Kidney (tissue), 14 donors: ENCODE results near the gene HNF1B. TPM values are rescaled to one million over a fixed set of nuclear protein-coding genes. Genes with fewer than 3 reads are reported as not detected.

Source experiments
- DNase-seq, 5 donors: peaks; one replicate each; pipeline ENCODE4 v3.0.0-alpha.2; 2013 to 2020
- FAIRE-seq: peaks from 2 replicates; lab custom pipeline; 2012; peaks lifted over from hg19 to GRCh38; lab: Jason Lieb, UNC
- H3K27ac ChIP-seq, 2 donors: one replicate each; pipeline ENCODE4 v1.7.0; 2013; ENCODE audit warnings: low read depth in 2 of 2, low read length in 2 of 2, inconsistent platforms in 1 of 2
- H3K27me3 ChIP-seq: one replicate; pipeline ENCODE4 v1.7.1; 2013; ENCODE audit warnings: low read length, inconsistent platforms; ENCODE audit not compliant: control insufficient read depth, insufficient read depth
- H3K36me3 ChIP-seq, 3 donors: one replicate each; pipeline versions ENCODE4 v1.7.0 to v1.7.1; 2013; ENCODE audit warnings: low read length in 3 of 3, control low read depth in 1 of 3, inconsistent platforms in 1 of 3; ENCODE audit not compliant: insufficient read depth in 3 of 3, control insufficient read depth in 2 of 3
- H3K4me1 ChIP-seq, 3 donors: one replicate each; pipeline versions ENCODE4 v1.7.0 to v1.7.1; 2013; ENCODE audit warnings: low read length in 3 of 3, inconsistent platforms in 1 of 3, low read depth in 1 of 3; ENCODE audit not compliant: control insufficient read depth in 2 of 3, insufficient read depth in 2 of 3
- H3K4me3 ChIP-seq, 3 donors: one replicate each; pipeline versions ENCODE4 v1.7.0 to v1.8.1; 2013; ENCODE audit warnings: low read length in 3 of 3, control low read depth in 1 of 3, inconsistent platforms in 1 of 3
- H3K9ac ChIP-seq, 3 donors: one replicate each; pipeline versions ENCODE4 v1.7.0 to v1.7.1; 2013; ENCODE audit warnings: low read length in 3 of 3, control low read depth in 1 of 3, inconsistent platforms in 1 of 3
- H3K9me3 ChIP-seq, 3 donors: one replicate each; pipeline versions ENCODE4 v1.7.0 to v1.7.1; 2013; ENCODE audit warnings: low read length in 3 of 3, control low read depth in 1 of 3, inconsistent platforms in 1 of 3; ENCODE audit not compliant: control insufficient read depth in 2 of 3, insufficient read depth in 1 of 3
- intact Hi-C: fragments of 100-400 bp; cut with DNase I; formaldehyde crosslinking; loops from one replicate; pipeline ENCODE4 v1.11.1; 2022
- polyA plus RNA-seq: library from polyadenylated mRNA; stranded (reverse); fragments of 350-450 nt; fragmentation: Illumina TruSeq; extraction: RNeasy Lipid Tissue Mini Kit (QIAGEN cat#74804); gene quantifications from one replicate; pipeline ENCODE4 v1.2.3, GENCODE V29; 2014; ENCODE audit warnings: low read depth, low replicate concordance; ENCODE audit not compliant: insufficient read depth
- total RNA-seq: library from RNA; stranded (reverse); fragmentation: NEBNext Ultra II Directional; extraction: Animal tissue kit (Norgen Biotek cat#: 25700); gene quantifications from one replicate; pipeline ENCODE4 v1.2.1, GENCODE V29; 2021
- TF ChIP-seq, protein P1 (sequence below): IDR thresholded peaks from 3 replicates; pipeline ENCODE4 v1.5.1; 2012; ENCODE audit warnings: mild to moderate bottlenecking, moderate library complexity, borderline replicate concordance; ENCODE audit not compliant: insufficient read depth; ENCODE audit errors: extremely low read depth
- donor health status: control.
- donor health status: control.
- donor health status: control.
- donor health status: control.
- donor health status: control.
- donor health status: DM: yes; HTN: yes; CAD: no.
- donor health status: Normal renal cell carcinoma (clear cell type).

The HNF1B gene
- total and polyA plus RNA-seq, 2 donors from 2014 or later: 84.1 to 185 TPM

DNA sequence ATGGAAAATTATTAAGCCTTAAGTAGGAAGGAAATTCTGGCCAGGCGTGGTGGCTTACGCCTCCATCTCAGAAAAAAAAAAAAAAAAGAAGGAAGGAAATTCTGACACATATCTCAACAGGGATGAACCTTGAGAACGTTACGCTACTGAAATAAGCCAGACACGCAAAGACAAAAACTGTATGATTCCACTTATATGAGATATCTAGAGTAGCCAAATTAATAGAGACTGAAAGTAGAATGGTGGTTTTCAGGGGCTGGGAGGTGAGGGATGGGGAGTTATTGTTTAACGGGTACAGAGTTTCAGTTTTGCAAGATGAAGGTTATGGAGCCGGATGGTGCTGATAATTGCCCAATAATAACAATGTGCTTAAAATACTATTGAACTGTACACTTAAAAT, 16.2 kb upstream of the HNF1B start:
- FAIRE-seq: no peak
- H3K27ac ChIP-seq: no peak overlapping the region
- TF ChIP-seq, protein P1, sequence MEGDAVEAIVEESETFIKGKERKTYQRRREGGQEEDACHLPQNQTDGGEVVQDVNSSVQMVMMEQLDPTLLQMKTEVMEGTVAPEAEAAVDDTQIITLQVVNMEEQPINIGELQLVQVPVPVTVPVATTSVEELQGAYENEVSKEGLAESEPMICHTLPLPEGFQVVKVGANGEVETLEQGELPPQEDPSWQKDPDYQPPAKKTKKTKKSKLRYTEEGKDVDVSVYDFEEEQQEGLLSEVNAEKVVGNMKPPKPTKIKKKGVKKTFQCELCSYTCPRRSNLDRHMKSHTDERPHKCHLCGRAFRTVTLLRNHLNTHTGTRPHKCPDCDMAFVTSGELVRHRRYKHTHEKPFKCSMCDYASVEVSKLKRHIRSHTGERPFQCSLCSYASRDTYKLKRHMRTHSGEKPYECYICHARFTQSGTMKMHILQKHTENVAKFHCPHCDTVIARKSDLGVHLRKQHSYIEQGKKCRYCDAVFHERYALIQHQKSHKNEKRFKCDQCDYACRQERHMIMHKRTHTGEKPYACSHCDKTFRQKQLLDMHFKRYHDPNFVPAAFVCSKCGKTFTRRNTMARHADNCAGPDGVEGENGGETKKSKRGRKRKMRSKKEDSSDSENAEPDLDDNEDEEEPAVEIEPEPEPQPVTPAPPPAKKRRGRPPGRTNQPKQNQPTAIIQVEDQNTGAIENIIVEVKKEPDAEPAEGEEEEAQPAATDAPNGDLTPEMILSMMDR: no peak
- no peaks in the 10 kb centered on the region for H3K9me3 ChIP-seq
- H3K36me3 ChIP-seq: no peaks in the 10 kb centered on the region
- peaks cover 4 to 15% (median 12%) of the 10 kb centered on the region in 3 donors for H3K4me1 ChIP-seq
- no peak overlapping the region for H3K9ac ChIP-seq
- DNase-seq: no peak
- intact Hi-C loops: no loop called here
- no peak overlapping the region for H3K4me3 ChIP-seq
- no peaks in the 10 kb centered on the region for H3K27me3 ChIP-seq

- DNase-seq (peak in 4 of 5 donors; percentile 69 to 89 (median 78)), FAIRE-seq (no peak)
- Histone ChIP-seq H3K4me1 (peaks cover under 1 to 10% (median 3%) of the 10 kb centered on the region in 3 donors), H3K27ac (peak overlapping the region; percentile 9 to 47), H3K4me3 (peak overlapping the region in 1 of 3 donors; percentile 20), H3K27me3 (no peaks in the 10 kb centered on the region), H3K36me3 (no peaks in the 10 kb centered on the region), H3K9ac (no peak overlapping the region), H3K9me3 (no peaks in the 10 kb centered on the region)
- TF ChIP-seq, protein P1: no peak
- intact Hi-C loops: no loop called here
Observed at GRCh38 chr17:37759014-37759637, 14.3 kb upstream of the HNF1B start.

- intact Hi-C loops: no loop called here
- peaks cover 0 to 10% (median 3%) of the 10 kb centered on the region in 3 donors for H3K4me1 ChIP-seq
- FAIRE-seq (no peak), DNase-seq (no peak)
- no peak overlapping the region for H3K4me3 ChIP-seq
- H3K9me3 ChIP-seq: no peaks in the 10 kb centered on the region
- no peaks in the 10 kb centered on the region for H3K36me3 ChIP-seq
- TF ChIP-seq, protein P1: no peak
- H3K9ac ChIP-seq: no peak overlapping the region
- no peak overlapping the region for H3K27ac ChIP-seq
- H3K27me3 ChIP-seq: no peaks in the 10 kb centered on the region
Observed at GRCh38 chr17:37756051-37756450, 11.2 kb upstream of the HNF1B start.

DNA sequence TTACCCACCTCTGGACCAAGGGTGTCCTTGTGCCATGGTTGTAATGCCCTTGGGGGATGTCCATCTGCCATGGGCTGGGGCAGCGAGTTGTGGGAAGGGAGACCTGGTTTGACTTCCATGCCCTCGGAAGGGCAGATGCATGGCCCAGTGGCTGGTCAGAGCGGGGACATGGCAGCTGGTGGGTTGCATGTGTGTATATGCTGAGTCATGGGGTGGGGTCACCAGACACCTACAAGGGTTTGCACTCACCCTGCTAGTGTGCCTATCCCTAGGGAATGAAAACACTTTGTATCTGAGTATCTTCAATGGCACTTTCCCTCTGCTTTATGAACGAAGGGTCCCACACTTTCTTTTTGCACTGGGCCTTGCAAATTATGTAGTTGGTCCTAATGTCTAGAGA, 10.6 kb upstream of the HNF1B start:
- H3K27me3 ChIP-seq: no peaks in the 10 kb centered on the region
- H3K4me3 ChIP-seq: no peak overlapping the region
- H3K27ac ChIP-seq: no peak overlapping the region
- TF ChIP-seq, protein P1: no peak
- intact Hi-C loops: no loop called here
- H3K9ac ChIP-seq: no peak overlapping the region
- H3K36me3 ChIP-seq: no peaks in the 10 kb centered on the region
- peaks cover 0 to 13% (median 3%) of the 10 kb centered on the region in 3 donors for H3K4me1 ChIP-seq
- no peaks in the 10 kb centered on the region for H3K9me3 ChIP-seq
- FAIRE-seq (no peak), DNase-seq (no peak)
